ENCODE measurements around the gene AK1. TPM values are rescaled to one million over a fixed set of nuclear protein-coding genes. Genes with fewer than 3 reads are reported as not detected.
"Not testable (repeated sequence)": the region's sequence is repeated elsewhere in the genome, so short reads cannot be mapped to it uniquely, and the experiment has no call there.

The AK1 gene
- total RNA-seq, 2 donors from 2014 or later: 19.0 to 31.3 TPM

- DNase-seq (ENCODE audit: low spot score in 2 of 2) (no peak), ATAC-seq (no peak)
- Mint-ChIP-seq H3K36me3 (peaks cover 23 to 44% of the 10 kb centered on the region in 2 donors), H3K9me3 (peaks cover 9 to 16% of the 10 kb centered on the region in 2 donors), H3K27ac (peak overlapping the region; percentile 41 to 58)
Measured at GRCh38 chr9:127848756-127849504, 28.5 kb downstream of the AK1 start.

GRCh38 chr9:127847833-127848755 lies 29.4 kb downstream of the AK1 start:
- peaks cover 23 to 40% of the 10 kb centered on the region in 2 donors for H3K36me3 Mint-ChIP-seq
- no peak for DNase-seq (ENCODE audit: low spot score in 2 of 2)
- H3K27ac Mint-ChIP-seq: peak overlapping the region; percentile 36 to 41
- ATAC-seq: no peak
- peaks cover 9 to 16% of the 10 kb centered on the region in 2 donors for H3K9me3 Mint-ChIP-seq

DNA sequence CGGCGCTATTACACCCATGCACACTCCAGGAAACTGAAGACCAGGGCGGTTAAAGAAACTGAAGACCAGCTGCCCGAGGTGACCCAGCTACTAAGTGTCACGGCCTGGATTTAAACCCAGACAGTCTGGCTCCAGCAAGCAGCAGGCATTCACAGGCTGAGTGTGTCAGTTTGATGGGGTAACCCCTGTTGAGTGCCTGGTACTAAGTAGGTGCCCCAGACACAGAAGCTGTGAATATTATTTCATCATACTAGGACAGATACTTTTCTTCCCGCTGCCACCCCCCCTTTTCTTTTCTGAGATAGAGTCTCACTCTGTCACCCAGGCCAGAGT lies 30.3 kb downstream of the AK1 start:
- ATAC-seq (no peak), DNase-seq (ENCODE audit: low spot score in 2 of 2) (no peak)
- Mint-ChIP-seq H3K27ac (peak overlapping the region in 1 of 2 donors; percentile 81), H3K36me3 (peaks cover 23 to 33% of the 10 kb centered on the region in 2 donors), H3K9me3 (peaks cover 9 to 16% of the 10 kb centered on the region in 2 donors)

- ATAC-seq (no peak), DNase-seq (ENCODE audit: low spot score in 2 of 2) (no peak)
- H3K36me3 Mint-ChIP-seq: peaks cover 23 to 31% of the 10 kb centered on the region in 2 donors
- peak overlapping the region in 1 of 2 donors; percentile 81 for H3K27ac Mint-ChIP-seq
- peaks cover 9 to 16% of the 10 kb centered on the region in 2 donors for H3K9me3 Mint-ChIP-seq
Measured at GRCh38 chr9:127846443-127847177, 30.9 kb downstream of the AK1 start.

GRCh38 chr9:127845619-127846018 lies 31.9 kb downstream of the AK1 start:
- DNase-seq (ENCODE audit: low spot score in 2 of 2); H3K27ac Mint-ChIP-seq; ATAC-seq: not testable (repeated sequence)
- Mint-ChIP-seq H3K36me3 (peaks cover 20 to 26% of the 10 kb centered on the region in 2 donors), H3K9me3 (peaks cover 9 to 15% of the 10 kb centered on the region in 2 donors)

- peak overlapping the region in 1 of 2 donors; percentile 36 for H3K27ac Mint-ChIP-seq
- no peak for ATAC-seq
- peaks cover 15 to 18% of the 10 kb centered on the region in 2 donors for H3K36me3 Mint-ChIP-seq
- no peak for DNase-seq (ENCODE audit: low spot score in 2 of 2)
- peaks cover 9 to 12% of the 10 kb centered on the region in 2 donors for H3K9me3 Mint-ChIP-seq
Measured at GRCh38 chr9:127844821-127845359, 32.6 kb downstream of the AK1 start.

- DNase-seq (ENCODE audit: low spot score in 2 of 2) (no peak), ATAC-seq (no peak)
- Mint-ChIP-seq H3K27ac (no peak overlapping the region), H3K36me3 (no peaks in the 10 kb centered on the region), H3K9me3 (no peaks in the 10 kb centered on the region)
Measured at GRCh38 chr9:127841087-127841835, 36.2 kb downstream of the AK1 start.

DNA sequence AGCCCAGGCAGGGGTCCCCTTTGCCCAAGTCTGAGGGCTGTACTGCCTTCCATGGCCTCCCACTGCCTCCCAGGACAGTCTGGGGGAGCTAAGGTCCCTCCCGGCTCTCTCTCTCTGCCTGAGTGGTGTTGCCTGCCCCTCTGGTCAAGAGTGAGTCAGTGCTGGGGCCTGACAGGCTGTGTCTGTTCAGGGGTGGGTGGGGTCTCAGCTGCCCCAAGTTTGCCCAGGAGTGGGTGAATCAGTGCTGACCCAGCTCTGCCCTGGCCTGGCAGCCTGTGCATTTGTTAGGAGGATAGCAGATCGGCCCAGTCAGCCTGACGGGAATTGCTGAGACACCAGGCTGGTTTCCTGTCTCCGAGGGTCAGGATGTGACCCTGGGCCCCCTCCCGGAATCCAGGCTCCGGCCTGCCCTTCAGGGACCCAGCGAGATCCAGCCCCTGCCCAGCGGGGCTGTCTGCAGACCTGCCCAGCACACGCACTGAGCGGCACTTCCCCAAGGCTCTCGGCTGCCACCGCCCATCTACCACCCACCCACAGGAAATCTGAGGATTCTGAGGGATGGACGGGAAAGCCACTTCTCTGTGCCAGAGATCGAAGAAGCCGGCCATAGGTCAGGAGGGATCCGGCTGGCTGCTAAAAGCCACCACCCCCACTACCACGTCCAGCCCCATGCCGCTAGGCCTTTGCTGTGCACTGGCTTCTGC lies 38.9 kb downstream of the AK1 start:
- Mint-ChIP-seq H3K36me3 (no peaks in the 10 kb centered on the region), H3K9me3 (no peaks in the 10 kb centered on the region), H3K27ac (peak overlapping the region; percentile 61 to 77)
- DNase-seq (ENCODE audit: low spot score in 2 of 2) (no peak), ATAC-seq (no peak)

DNA sequence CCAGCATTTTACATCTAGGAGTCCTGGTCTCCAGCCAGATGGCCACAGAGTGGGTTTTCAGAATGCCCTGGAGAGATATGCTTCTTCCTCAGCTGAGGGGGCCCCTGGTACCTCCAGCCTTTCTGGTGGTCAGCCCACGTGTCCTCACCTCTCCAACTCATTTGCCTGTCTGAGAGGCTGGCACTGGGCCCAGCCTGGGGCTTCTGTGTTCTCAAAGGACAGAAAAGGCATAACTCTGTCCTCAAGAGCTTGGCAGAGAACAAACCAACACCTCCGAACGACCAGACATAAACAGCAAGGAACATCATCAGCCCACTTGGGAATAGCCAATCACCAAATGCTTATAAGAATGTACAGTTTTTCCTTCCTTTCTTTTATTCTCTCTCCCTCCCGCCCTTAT lies 40.1 kb downstream of the AK1 start:
- peak overlapping the region in 1 of 2 donors; percentile 61 for H3K27ac Mint-ChIP-seq
- DNase-seq (ENCODE audit: low spot score in 2 of 2) (no peak), ATAC-seq (no peak)
- H3K9me3 Mint-ChIP-seq: no peaks in the 10 kb centered on the region
- H3K36me3 Mint-ChIP-seq: no peaks in the 10 kb centered on the region

- not testable (repeated sequence) for H3K27ac Mint-ChIP-seq; DNase-seq (ENCODE audit: low spot score in 2 of 2)
Measured at GRCh38 chr9:127836561-127836960, 40.9 kb downstream of the AK1 start.

GRCh38 chr9:127835991-127836516 lies 41.4 kb downstream of the AK1 start:
- peak; percentile 53 to 63 for ATAC-seq
- no peaks in the 10 kb centered on the region for H3K9me3 Mint-ChIP-seq
- H3K36me3 Mint-ChIP-seq: no peaks in the 10 kb centered on the region
- DNase-seq (ENCODE audit: low spot score in 2 of 2): no peak
- H3K27ac Mint-ChIP-seq: no peak overlapping the region

More at GRCh38 chr9:127836561-127836960, 40.9 kb downstream of the AK1 start:
- not testable (repeated sequence) for H3K36me3 Mint-ChIP-seq, H3K9me3 Mint-ChIP-seq, ATAC-seq

DNA sequence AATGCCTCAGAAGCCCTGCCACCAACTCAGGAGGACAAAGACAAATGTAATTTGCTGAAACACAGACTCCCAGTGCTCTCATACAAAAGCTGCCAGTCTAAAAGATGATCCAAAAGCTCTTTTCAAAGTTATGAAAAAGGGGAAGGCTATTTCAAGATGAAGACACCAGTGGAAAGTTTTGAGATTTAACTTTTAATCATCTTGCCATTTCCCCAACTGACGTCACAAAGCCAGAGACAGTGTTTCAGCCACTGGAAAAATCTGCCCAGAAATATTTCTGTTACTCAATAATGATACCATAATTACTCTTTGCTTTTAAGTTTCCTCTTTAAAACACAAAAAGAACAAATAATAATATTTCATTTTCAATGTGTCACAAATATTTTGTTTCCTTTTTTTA lies 43.9 kb downstream of the AK1 start:
- ATAC-seq: peak in 1 of 2 donors; percentile 25
- no peaks in the 10 kb centered on the region for H3K36me3 Mint-ChIP-seq
- peak overlapping the region in 1 of 2 donors; percentile 36 for H3K27ac Mint-ChIP-seq
- no peaks in the 10 kb centered on the region for H3K9me3 Mint-ChIP-seq
- no peak for DNase-seq (ENCODE audit: low spot score in 2 of 2)

- peak overlapping the region; percentile 45 to 61 for H3K27ac Mint-ChIP-seq
- H3K36me3 Mint-ChIP-seq: no peaks in the 10 kb centered on the region
- ATAC-seq (peak; percentile 45 to 69), DNase-seq (ENCODE audit: low spot score in 2 of 2) (no peak)
- no peaks in the 10 kb centered on the region for H3K9me3 Mint-ChIP-seq
Measured at GRCh38 chr9:127832248-127832647, 45.2 kb downstream of the AK1 start.

DNA sequence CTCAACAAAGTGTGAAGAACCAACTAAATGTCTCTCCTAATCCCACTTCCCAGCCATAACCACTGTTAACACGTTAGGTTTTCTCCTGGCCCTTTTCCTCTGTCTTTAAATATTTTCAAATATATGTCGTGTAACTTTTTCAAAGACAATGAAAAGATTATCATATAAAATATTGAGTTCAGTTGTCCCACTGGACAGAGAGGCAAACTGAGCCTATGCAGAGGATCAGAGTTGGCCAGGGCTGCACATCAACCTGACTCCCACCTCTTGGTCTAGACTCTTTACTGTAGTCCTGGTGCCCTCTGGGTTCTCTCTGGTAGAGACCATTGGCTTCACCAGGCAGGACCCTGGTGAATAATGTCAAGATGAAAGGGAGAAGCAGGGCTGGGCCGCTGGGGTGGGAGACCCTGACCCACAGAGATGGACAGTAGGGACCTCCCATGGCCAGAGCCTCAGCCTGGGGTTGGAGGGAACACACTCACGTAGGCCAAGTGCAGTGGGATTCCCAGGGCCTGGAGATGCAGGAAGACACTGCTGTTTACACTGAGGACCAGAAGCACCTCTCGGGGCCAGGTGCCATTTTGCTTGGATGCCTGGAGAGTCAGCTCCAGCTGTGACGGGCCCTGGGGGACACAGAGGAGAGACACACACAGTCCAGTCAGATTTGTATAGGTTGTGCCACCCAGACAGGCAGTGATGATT lies 48.1 kb downstream of the AK1 start:
- DNase-seq (ENCODE audit: low spot score in 2 of 2): no peak
- Mint-ChIP-seq H3K27ac (peak overlapping the region in 1 of 2 donors; percentile 91), H3K36me3 (no peaks in the 10 kb centered on the region), H3K9me3 (no peaks in the 10 kb centered on the region)
- ATAC-seq: no peak
